ENCODE data around the gene AGAP4. TPM values are rescaled to one million over a fixed set of nuclear protein-coding genes. Genes with fewer than 3 reads are reported as not detected.
"Not testable (repeated sequence)": the region's sequence is repeated elsewhere in the genome, so short reads cannot be mapped to it uniquely, and the experiment has no call there.

AGAP4 gene
- total RNA-seq, 1 experiment from 2014 or later, result 20.4 TPM

GRCh38 chr10:45817130-45817859, 30.0 kb downstream of the AGAP4 start:
- Histone ChIP-seq H2BK120ac (ENCODE audit: low read depth, low read length, poor library complexity, severe bottlenecking) (no peak overlapping the region), H3K9ac (ENCODE audit: extremely low read depth, insufficient read length, low read length) (no peak overlapping the region), H3T11ph (ENCODE audit: low read length) (no peak overlapping the region), H4K8ac (replicated peaks; ENCODE audit: insufficient read length, low read depth, low read length) (no peak overlapping the region), H4K20me1 (ENCODE audit: control insufficient read depth, insufficient read depth, insufficient read length) (no peaks in the 10 kb centered on the region), H2AFZ (ENCODE audit: low read length) (no peak overlapping the region), H2AK5ac (ENCODE audit: insufficient read length, low read length) (no peak overlapping the region), H3K23me2 (ENCODE audit: insufficient read length, low read depth, low read length, poor library complexity, severe bottlenecking) (no peaks in the 10 kb centered on the region), H2BK20ac (ENCODE audit: low read depth, low read length, poor library complexity, severe bottlenecking) (no peak overlapping the region), H3K9me3 (ENCODE audit: control insufficient read depth, low read depth, low read length) (no peaks in the 10 kb centered on the region), H2BK12ac (ENCODE audit: insufficient read length, low read depth, low read length) (no peak overlapping the region), H2BK5ac (ENCODE audit: insufficient read length, low read length) (no peak overlapping the region), H3K56ac (ENCODE audit: insufficient read length, low read depth, low read length) (no peak overlapping the region), H3K4me2 (ENCODE audit: insufficient read depth, insufficient read length, low read length) (no peak overlapping the region), H3K4ac (ENCODE audit: low read depth, low read length) (no peak overlapping the region; the same call in 1 of the 2 replicates), H3K14ac (ENCODE audit: insufficient read depth, low read length) (no peak overlapping the region), H3K4me1 (ENCODE audit: insufficient read depth, low read length) (no peaks in the 10 kb centered on the region), H3K79me1 (ENCODE audit: insufficient read depth, low read depth, low read length, poor library complexity, severe bottlenecking) (no peaks in the 10 kb centered on the region), H3K79me2 (ENCODE audit: insufficient read depth, low read length) (no peaks in the 10 kb centered on the region), H2BK15ac (ENCODE audit: low read depth, low read length) (no peak overlapping the region), H3K27me3 (ENCODE audit: insufficient read depth, low read length) (no peaks in the 10 kb centered on the region), H3K18ac (ENCODE audit: insufficient read length, low read depth, low read length) (no peak overlapping the region), H4K5ac (ENCODE audit: insufficient read length, low read depth, low read length) (no peak overlapping the region), H4K91ac (ENCODE audit: insufficient read length, low read depth, low read length) (no peak overlapping the region), H3K23ac (ENCODE audit: insufficient read length, low read depth, low read length) (no peak overlapping the region), H3K27ac (ENCODE audit: insufficient read length, low read depth, low read length) (no peak overlapping the region)
- Mint-ChIP-seq H3K9me3 (peaks cover 12 to 14% of the 10 kb centered on the region in 2 experiments; a peak in 4 of 5 replicates), H3K4me3 (no peak overlapping the region), H3K4me1 (peaks cover 0 to 3% of the 10 kb centered on the region in 2 experiments; a peak in 1 of 4 replicates), H3K27ac (no peak overlapping the region), H3K27me3 (ENCODE audit: low read depth) (peaks cover 3% of the 10 kb centered on the region; the same call in 1 of the 2 replicates), H3K36me3 (ENCODE audit: insufficient read depth in 1 of 3, low read depth in 3 of 3) (peaks cover 2 to 7% (median 6%) of the 10 kb centered on the region in 3 experiments; a peak in 3 of 7 replicates)
- no peak for TF ChIP-seq CTCF (conservative IDR thresholded peaks at IDR 0.05)
- DNase-seq, result no peak
- no CpG with 5 or more reads among the region's 7 CpGs for WGBS (ENCODE audit: extremely low coverage, insufficient read length, low lambda C conversion rate)

GRCh38 chr10:45814146-45814545, 33.2 kb downstream of the AGAP4 start:
- not testable (repeated sequence) for H3K14ac ChIP-seq (ENCODE audit: insufficient read depth, low read length); H4K91ac ChIP-seq (ENCODE audit: insufficient read length, low read depth, low read length); H3K23me2 ChIP-seq (ENCODE audit: insufficient read length, low read depth, low read length, poor library complexity, severe bottlenecking); H2BK120ac ChIP-seq (ENCODE audit: low read depth, low read length, poor library complexity, severe bottlenecking); H3K27ac Mint-ChIP-seq; DNase-seq; H3K4me1 Mint-ChIP-seq; H3K27me3 Mint-ChIP-seq (ENCODE audit: low read depth); H2BK15ac ChIP-seq (ENCODE audit: low read depth, low read length); H3K56ac ChIP-seq (ENCODE audit: insufficient read length, low read depth, low read length); H2BK12ac ChIP-seq (ENCODE audit: insufficient read length, low read depth, low read length); H2AFZ ChIP-seq (ENCODE audit: low read length); H4K20me1 ChIP-seq (ENCODE audit: control insufficient read depth, insufficient read depth, insufficient read length); H3K27me3 ChIP-seq (ENCODE audit: insufficient read depth, low read length); H3K4me3 Mint-ChIP-seq; H2AK5ac ChIP-seq (ENCODE audit: insufficient read length, low read length); H3K4ac ChIP-seq (ENCODE audit: low read depth, low read length); H3T11ph ChIP-seq (ENCODE audit: low read length); H3K4me1 ChIP-seq (ENCODE audit: insufficient read depth, low read length); H4K5ac ChIP-seq (ENCODE audit: insufficient read length, low read depth, low read length); H3K9ac ChIP-seq (ENCODE audit: extremely low read depth, insufficient read length, low read length); H3K23ac ChIP-seq (ENCODE audit: insufficient read length, low read depth, low read length); H3K79me2 ChIP-seq (ENCODE audit: insufficient read depth, low read length); H2BK5ac ChIP-seq (ENCODE audit: insufficient read length, low read length); H4K8ac ChIP-seq (replicated peaks; ENCODE audit: insufficient read length, low read depth, low read length); H3K79me1 ChIP-seq (ENCODE audit: insufficient read depth, low read depth, low read length, poor library complexity, severe bottlenecking); H3K4me2 ChIP-seq (ENCODE audit: insufficient read depth, insufficient read length, low read length); H3K9me3 ChIP-seq (ENCODE audit: control insufficient read depth, low read depth, low read length); H3K27ac ChIP-seq (ENCODE audit: insufficient read length, low read depth, low read length); H3K36me3 Mint-ChIP-seq (ENCODE audit: insufficient read depth in 1 of 3, low read depth in 3 of 3); H2BK20ac ChIP-seq (ENCODE audit: low read depth, low read length, poor library complexity, severe bottlenecking); H3K18ac ChIP-seq (ENCODE audit: insufficient read length, low read depth, low read length)
- peaks cover 12 to 14% of the 10 kb centered on the region in 2 experiments; a peak in 4 of 5 replicates for H3K9me3 Mint-ChIP-seq
- no CpG with 5 or more reads among the region's 4 CpGs for WGBS (ENCODE audit: extremely low coverage, insufficient read length, low lambda C conversion rate)

All from H9 (cell line).